ENCODE data around the gene C1orf198.

DNA sequence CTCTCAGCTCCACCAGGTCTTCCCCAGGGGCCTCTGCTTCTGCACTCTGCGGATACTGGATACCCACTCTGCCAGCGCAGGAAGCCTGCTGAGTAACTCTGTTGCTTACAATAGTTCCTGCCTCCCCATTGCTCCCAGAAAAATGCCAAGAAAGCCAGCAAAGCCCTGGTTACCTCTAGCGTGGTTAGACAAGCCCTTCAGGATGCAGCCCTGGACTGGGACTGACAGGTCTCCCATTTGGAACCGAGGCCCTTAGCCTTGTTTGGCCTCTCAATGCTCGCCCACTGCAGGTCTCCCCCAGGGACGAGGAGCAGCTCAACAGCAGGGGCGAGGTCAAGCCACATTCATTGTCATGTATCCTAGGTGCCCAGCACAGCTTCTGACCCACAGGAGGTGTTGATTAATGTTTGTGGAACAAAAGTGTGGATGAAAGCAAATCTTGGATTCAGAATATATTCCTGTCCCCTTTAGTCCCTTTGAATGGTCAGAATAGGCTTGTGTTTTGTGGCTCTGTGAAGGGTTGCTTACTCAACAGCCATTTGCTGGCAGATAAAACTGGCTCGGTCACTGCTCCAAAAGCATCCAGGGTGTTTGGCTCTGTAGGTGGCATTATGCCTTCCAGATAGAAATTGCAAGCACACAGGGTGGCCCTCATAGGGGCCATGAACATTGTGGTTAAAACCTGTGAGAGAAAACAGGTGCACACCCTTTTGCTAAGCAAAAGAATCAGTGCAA is 58.9 kb downstream of the C1orf198 start:
- TF ChIP-seq POLR2A (IDR thresholded peaks at IDR 0.05; ENCODE audit: low read length): no peak
- TF ChIP-seq, protein P1, sequence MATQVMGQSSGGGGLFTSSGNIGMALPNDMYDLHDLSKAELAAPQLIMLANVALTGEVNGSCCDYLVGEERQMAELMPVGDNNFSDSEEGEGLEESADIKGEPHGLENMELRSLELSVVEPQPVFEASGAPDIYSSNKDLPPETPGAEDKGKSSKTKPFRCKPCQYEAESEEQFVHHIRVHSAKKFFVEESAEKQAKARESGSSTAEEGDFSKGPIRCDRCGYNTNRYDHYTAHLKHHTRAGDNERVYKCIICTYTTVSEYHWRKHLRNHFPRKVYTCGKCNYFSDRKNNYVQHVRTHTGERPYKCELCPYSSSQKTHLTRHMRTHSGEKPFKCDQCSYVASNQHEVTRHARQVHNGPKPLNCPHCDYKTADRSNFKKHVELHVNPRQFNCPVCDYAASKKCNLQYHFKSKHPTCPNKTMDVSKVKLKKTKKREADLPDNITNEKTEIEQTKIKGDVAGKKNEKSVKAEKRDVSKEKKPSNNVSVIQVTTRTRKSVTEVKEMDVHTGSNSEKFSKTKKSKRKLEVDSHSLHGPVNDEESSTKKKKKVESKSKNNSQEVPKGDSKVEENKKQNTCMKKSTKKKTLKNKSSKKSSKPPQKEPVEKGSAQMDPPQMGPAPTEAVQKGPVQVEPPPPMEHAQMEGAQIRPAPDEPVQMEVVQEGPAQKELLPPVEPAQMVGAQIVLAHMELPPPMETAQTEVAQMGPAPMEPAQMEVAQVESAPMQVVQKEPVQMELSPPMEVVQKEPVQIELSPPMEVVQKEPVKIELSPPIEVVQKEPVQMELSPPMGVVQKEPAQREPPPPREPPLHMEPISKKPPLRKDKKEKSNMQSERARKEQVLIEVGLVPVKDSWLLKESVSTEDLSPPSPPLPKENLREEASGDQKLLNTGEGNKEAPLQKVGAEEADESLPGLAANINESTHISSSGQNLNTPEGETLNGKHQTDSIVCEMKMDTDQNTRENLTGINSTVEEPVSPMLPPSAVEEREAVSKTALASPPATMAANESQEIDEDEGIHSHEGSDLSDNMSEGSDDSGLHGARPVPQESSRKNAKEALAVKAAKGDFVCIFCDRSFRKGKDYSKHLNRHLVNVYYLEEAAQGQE (IDR thresholded peaks at IDR 0.05): no peak
- no peak for TF ChIP-seq CTCF (IDR thresholded peaks at IDR 0.05)
